Epidermal melanocyte (primary cell): Measurements from ENCODE around the gene FAM20C.
A peak's percentile ranks its signal among the peaks of the same experiment; 100 is the strongest.

Source experiments
- DNase-seq: peaks from one replicate; pipeline ENCODE4 v3.0.0; 2011; ENCODE audit warnings: low spot score; ENCODE audit not compliant: insufficient read length

FAM20C gene

DNA sequence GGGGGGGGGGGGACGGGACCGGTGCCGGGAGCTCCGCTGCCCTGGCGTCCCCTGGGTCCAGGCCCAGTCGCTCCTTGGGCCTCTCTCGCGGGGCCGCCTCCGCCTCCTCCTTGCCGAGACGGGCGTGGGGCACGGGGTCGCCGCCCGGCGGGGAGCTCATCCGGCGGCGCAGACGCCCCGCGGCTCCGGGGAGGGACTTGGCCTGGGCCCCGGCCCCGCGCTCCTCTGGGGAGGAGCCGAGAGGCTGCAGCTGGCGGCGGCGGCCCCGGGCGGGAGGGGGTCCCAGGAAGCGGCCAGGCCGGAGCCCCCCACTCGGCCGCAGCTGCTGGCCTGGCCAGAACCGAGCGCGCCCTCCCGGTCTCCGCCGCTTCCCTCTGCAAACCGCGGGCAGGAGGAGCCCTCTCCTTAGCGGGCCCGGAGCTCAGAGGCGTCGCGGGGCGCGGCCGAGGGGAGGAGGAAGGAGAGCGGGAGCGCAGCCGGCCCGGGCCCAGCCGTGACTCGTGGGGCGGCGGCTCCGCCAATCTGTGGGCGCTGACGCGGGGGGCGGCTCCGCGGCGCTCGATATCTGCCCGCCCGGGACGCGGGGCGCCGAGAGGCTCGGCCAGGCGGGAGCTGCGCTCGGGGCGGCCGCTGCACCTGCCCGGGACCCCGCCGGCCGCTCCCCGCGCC is at the start of gene FAM20C:
FAM20C (plus strand) TSS at position 591 of the 669 bp plus-strand sequence. CDS start 629 bp downstream, outside the sequence.
- peak; percentile 92 for DNase-seq

DNA sequence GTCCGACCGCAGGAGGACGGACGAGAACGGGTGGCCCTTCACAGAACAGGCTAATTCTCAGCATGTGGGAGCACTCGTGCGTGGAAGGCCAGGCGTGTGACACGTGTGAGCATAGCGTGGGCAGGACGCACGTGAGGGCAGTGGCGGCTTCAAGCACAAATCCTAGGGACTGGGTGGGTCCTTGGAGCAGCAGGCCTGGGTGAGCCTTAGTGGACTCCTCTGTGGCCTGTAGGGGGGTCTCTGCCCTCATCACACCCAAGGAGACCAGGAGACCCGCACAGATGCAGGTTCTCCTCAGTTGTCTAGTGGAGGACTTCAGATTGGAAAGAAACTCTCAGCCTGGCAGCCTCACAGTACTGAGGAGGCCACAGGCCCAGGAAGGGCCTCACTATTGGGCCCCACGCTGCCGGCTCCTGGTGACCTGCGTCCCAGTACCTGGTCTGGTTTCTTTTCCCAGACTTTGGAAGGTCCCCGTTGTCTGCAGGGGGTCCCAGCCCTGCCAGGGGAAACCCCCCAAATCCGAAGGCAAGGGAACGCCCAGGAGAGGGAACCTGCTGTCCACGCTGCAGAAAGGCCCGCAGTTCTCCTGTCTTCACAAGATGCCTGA is 49.1 kb upstream of the FAM20C start:
- DNase-seq, result no peak

DNA sequence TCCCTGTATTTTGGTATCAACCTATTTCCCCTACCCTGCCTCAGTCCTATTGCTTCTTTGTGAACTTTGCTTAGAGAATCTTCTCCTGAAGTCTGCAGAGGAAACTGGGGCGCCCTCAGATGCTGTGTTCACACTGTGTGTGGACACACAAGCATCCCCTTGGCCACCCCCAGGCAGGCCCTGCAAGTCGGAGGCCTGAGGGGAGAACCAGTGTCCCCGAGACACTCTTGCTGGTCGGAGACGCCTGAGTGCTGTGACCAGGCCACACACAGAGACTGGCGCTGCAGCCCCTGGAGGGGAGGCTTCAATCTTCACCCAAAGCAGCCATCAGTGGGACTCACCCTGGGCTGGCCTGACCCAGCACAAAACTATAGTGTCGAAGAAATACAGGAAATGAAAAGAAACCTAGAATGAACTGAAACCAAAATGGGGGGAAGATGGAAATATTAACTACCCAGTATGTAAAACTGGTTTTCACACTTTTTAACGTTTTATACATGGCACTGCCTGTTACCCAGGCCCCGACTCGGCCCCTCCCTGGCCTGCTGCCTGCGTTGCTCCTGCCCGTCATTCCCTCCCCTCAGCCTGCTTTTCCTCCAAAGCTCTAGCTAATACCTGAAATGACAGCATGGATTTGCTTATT is 48.4 kb upstream of the FAM20C start:
- no peak for DNase-seq

DNA sequence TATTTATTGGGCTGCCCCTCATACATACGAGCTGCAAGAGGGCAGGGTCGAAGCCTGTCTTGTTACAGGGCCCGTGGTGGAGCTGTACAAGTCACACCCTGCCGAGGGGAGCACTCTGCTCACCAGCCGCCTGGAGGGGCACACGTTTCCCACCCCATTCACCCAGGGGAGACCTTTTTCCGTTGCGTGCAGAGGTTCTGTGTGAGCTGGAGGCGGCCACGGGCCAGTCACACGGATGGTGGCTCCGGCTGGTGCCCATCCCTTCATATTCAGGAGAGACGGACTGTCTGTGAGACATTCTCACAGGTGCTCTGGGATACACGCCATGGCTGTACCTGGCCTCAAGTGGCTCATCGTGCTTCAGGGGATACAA is 47.9 kb upstream of the FAM20C start:
- no peak for DNase-seq

DNA sequence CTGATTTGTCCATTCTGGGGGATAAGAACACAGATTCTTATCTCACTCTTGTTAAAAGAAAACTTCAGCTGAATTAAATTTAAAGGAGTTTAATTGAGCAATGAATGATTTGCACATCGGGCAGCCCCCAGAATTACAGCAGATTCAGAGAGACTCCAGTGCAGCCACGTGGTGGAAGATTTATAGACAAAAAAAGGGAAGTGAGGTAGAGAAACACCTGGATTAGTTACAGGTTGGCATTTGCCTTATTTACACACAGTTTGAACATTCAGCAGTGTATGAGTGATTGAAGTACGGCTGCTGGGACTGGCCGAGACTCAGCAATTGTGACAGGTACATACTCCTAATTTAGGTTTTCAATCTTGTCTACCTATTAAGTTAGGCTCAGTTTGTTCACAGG is 46.5 kb upstream of the FAM20C start:
- DNase-seq, result no peak

DNA sequence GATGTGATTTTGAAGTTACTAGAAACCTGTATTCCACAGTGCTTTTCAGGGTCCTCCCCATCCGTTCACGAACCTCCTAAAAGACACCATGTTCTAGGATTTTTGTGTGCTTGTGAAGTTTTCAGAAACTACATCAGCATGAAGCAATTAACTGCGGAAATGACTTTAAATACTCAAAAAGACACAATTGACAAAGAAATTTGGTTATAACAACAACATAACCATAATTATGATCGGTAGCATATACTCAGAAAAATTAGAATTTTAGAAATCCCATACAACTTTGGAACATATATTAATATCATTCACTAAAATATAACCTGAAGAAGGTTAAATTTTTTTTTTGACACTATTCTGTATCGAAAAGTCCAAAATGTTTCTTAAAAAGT is 43.8 kb upstream of the FAM20C start:
- no peak for DNase-seq

DNA sequence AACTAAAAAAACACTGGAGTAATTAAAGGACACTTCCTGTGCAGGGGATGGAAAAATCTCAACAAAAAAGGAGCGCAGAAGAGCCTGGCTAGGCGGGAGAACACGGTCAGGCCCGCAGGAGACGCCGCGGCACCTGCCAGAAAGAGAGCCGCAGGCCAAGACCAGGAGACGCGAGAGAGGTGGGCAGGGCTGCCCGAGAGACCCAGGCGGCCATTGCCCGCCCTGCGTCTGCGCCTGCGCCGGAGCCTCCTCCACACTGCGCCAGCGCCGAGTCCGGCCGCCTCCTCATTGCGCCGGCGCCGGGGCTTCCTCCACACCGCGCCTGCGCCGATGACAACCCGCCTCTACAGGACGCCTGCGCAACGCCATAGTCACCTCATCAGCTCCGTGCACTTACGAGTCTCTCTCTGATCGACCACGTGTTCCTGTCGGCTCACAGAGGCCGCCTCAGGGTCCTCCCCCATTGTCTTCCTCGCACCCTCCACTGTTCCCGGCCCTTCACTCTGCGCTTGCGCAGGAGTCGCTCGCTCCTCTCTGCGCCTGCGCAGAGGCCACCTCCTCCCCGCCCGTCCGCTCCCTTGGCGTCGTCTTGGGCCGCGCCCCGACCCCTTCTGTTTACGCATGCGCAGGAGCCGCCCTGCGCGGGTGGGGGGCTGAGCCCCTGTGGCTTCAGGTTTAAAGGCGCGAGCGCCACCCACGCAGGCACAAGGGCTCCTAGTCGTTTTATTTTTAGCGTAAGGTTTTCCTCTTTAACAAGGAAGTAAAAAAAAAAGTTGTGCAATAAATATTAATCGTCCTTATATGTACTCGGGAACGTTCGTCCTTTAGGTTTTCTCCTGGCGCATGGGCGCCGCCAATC is 43.2 kb upstream of the FAM20C start:
- DNase-seq, result peak; percentile 92

DNA sequence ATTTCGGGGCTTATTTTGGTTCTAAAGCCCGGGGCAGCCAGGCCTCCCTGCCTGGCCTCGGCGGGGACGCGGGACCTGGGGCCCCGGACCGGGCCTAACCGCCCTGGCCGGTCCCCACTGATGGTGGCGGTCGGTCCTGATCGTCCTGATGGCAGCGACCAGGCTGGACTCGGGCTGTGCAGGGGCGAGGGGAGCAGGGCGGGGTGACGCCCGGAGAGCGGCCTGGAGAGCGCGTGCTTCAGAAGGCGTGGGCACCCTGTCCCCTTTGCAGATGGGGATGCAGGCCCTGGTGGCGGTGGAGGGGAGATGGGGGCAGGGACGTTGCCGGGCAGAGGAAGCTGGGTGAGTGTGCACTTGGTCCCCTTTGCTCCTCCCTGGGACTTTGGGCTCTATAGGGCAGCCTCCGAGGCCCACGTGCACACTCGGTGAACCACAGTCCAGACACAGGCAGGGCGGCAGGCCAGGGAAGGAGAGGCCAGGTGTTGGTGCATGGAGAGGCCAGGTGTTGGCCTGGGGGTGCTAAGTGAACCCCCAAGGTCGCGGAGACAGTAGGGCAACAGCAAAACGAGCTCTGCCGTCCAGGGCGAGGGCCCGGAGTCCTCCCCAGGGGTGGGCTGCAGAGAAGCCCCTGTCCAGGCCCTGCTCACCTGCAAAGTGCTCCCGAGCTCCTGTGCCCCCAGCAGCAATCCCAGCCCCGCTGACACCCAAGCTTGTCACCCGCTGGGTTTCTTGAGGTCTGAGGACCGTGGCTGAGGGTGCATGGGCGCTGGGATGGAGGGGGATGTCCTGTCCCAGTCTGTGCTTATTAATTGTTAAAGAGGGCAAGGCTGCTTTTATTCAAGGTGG is 42.4 kb upstream of the FAM20C start:
- DNase-seq, result no peak

DNA sequence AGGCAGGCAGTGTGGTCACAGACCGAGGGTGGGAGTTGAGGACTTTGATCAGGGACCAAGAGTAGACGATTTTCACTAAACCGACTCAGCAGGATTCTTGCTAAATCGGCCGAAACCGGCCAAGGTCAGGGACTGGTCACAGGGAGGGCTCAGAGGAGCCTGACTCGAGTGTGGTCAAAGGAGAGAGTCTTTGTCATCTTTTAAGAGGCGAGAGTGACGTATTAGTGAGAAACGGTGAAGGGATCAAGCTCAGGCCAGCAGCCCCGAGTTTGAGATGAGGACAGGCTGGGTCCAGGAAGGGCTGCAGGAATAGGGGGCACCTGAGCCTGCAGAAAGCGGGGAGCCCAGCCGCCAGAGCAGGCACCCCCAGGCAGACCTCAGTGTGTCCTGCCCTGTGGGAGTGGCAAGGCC is 41.6 kb upstream of the FAM20C start:
- no peak for DNase-seq

DNA sequence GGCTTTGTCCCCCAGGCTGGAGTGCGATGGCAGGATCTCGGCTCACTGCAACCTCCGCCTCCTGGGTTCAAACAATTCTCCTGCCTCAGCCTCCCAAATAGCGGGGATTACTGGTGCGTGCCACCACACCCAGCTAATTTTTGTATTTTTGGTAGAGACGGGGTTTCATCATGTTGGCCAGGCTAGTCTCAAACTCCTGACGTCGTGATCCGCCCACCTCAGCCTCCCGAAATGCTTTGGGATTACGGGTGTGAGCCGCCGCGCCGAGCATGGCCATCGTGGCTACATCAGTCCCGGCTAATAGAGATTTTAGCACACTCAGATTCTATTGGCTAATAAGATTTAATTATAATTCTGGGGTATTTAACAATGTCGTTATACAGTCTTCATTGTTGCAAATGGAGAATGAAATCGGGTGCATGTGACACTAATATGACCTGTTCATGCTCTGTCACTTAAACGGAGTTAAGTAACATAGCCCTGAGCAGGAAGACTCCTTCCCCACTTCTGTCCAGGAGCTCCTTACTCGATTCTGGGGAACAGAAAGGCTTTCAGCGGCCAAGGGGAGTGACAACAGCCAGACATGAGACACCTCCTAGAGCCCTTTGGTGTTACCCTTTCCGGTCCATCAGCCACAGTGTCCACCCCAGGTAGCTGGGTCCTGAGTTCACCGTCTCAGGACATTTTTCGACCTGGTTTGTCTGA is 40.9 kb upstream of the FAM20C start:
- DNase-seq, result no peak

DNA sequence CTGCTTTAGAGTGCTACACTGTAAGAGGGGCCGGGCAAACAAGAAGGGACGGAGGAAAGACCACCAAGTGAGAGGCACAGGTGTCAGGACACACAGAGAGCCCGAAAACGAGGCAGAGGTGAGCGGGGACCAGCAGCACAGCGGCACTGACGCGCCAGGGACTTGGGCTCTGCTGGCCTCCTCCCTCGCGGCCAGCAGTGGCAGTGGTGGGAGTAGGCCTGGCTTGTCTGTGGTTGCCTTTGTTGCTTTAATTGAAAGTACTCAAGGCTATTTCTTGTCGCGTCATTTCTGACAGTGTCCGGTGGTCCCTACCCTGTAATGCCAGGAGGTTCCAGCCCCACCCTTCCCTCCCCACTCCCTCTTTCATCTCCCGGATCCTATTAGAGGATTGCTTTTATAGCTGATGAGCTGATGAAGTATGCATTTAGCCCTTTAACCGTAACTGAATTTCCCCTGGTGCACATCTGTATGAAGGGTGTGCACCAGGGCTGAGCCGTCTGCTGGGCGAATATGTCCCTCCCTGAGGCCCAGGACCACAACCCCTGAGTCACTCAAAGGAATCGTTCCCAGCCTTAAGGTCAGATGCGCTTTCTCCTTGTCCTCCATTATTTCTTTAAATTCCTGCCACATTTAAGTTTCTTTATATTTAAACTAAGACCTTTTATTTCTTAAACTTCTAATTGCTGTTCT is 39.5 kb upstream of the FAM20C start:
- DNase-seq, result no peak

DNA sequence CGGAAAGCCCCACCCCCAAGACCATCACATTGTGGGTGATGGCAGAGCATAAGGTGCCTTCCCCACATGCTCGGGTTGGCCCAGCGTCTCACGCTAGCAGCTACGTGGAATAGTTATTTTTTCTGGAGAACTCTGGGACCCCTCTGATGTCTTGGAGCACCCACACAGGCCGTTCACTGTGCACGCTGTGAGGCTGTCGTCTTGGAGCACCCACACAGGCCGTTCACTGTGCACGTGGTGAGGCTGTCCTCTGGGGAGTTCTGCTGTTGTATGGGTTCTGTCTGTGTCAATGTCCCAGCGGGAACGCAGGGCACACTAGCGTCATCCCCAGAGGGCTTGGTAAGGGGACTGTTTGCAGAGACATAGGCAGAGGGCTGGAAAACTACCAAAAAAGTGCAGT is 38.8 kb upstream of the FAM20C start:
- DNase-seq, result no peak

DNA sequence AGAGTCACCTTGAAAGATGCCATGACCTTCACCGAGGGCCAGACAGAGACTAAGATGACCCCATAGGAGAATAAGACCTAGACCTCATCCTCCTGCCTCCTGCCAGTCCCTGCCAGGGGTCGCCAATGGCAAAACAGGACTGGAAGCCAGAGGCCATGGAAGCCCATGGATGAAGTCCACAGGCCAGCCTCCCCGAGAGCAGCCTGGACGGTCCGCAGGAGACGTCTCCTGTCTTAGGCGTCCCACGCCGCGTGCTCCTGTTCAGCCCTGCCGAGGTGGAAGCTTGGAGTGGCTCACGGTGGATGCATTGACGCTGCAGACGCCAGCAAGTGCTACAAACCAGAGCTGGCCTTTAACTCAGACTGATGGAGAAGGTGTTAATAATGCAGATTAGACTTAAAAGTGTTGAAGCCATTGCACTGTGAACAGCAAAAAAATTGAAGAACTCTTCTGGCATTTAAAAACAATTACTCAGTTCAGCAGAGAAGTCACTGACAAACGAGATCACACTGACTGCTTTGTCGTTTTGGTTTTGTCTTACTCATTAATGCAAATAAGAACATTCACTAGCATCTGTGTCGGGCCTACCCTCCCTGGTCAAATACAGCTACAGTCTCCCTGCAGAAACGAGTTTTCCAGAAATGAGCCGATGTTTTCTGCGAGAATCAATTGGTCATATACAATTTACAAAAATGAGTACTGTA is 38.1 kb upstream of the FAM20C start:
- DNase-seq, result no peak

DNA sequence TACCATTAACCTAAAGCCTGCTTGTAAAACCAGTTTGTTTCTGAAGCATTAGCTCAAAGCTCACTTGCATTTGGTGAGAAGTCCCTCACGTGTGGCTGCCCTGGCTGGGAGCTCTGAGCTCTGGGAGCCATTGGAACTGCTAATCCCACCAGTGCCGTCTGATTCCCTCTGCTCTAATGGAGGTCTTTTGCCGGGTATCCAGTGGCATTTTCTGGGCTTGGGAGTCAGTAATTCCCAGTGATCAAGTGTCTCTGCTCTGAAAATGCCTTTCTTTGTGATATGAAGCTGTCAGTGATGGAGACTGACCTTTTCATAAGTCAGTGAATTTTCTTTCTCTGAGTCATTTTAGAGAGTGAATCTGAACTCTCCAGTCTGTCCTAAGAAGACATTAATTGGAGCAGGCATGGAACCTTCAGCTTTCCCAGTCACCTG is 36.9 kb upstream of the FAM20C start:
- DNase-seq, result no peak

DNA sequence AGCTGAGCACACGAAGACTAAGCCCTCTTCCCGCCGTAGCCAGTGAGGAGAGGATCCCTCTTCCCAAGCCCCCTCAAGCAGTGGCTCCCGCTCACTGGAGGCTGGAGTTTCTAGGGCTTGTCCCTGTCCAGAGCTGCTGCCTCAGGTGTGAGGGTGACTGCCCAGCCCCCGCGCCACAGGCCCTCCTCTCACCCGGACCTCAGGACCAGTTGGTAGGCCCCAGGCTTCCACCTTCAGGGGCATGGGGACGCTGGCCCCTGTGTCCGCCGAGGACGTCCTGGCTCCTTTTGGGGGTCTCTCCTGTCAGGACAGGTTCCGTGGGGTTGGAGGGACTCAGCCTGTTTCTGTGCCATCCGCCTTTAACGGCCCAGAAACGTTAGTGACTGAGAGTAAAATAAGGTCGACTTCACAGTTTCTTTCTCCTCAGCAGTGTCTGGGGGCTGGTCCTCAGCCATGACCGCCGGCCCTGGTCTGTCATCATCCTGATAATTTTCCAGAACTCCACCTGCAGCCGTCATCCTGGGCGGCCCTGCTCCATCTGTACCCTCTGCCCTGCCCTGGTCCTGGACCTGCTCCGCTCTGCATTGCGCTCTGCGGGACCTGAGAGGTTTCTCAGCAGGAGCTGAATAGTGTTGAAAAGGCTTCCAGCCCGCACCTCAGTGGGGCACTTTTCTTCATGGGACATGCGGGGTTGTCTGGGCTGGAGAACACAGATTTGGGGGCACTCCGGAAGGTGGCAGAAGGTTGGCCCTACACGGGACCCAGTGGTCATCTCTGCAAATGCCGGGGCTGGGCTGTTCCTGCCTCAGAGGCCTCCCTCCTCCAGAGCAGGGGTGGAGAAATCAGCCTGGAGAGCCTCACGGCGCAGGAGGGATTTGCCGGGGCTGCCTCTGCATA is 36.0 kb upstream of the FAM20C start:
- no peak for DNase-seq

DNA sequence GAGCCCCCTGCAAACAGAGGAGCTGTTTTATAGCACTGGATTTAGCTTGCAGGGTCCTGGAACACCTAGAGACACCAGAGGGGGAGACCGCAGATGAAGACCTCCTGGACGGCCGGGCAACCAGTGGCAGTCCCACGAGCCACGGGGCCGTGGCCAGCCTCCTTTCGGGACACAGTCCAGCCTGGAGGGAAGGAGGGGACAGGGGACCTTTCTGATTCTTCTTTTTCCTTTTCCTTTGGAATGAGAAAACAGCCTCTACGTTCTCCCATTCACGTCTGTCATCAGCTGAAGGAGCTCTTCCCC is 35.4 kb upstream of the FAM20C start:
- no peak for DNase-seq

DNA sequence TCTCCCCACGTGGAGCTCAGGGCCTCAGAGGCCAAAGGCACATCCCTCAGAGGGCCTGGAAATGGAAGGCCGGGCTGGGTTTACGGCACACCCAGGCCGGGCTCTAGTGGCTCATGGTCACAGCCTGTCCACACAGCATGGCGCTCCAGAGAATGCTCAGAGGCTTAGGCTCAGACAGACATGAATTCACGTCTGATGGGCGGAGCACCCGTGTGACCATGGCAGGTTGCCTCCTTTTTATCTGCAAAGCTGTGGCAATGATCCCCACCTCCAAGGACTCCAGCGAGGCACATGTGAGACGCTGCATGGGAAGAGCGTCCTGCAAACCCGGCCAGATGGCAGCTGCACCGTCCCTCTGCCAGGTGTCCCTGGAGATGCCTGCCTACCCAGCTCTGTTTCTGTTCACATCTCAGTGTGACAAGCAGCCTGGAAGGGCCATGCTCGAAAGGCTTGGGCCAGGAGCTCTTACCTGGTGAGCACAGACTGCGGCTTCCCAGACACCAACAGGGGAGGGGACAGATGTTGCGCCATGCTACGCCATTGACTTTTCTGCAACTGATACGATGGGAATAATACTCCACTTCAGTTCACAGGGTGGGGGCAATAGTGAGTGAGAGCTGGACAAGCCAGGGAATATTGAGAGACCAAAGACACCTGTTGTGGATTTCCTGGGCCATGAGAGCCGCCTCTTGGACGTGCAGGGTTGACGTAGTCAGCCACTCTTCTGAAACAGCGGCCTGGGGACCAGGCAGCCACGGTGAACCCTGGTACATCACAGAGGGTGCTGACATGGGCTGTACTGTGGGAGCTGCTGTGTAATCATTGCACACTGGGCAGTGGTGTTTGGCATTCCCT is 34.4 kb upstream of the FAM20C start:
- no peak for DNase-seq
